Activated CD4-positive, CD25-positive, alpha-beta regulatory T cell treated with anti-CD3 and anti-CD28 coated beads, Interleukin-2, amount 50 U/mL, for 24 hours (primary cell): ENCODE results near the gene USP7.
"Not testable (repeated sequence)": the region's sequence is repeated elsewhere in the genome, so short reads cannot be mapped to it uniquely, and the experiment has no call there.

ENCODE experiments used
- ATAC-seq, 2 donors: fragments of 150-1000 bp; cut with Tn5 transposase; one replicate each; pipeline ENCODE4 v1.10.0; 2021; ENCODE audit warnings: mild to moderate bottlenecking in 1 of 2, moderate library complexity in 1 of 2

The USP7 gene

DNA sequence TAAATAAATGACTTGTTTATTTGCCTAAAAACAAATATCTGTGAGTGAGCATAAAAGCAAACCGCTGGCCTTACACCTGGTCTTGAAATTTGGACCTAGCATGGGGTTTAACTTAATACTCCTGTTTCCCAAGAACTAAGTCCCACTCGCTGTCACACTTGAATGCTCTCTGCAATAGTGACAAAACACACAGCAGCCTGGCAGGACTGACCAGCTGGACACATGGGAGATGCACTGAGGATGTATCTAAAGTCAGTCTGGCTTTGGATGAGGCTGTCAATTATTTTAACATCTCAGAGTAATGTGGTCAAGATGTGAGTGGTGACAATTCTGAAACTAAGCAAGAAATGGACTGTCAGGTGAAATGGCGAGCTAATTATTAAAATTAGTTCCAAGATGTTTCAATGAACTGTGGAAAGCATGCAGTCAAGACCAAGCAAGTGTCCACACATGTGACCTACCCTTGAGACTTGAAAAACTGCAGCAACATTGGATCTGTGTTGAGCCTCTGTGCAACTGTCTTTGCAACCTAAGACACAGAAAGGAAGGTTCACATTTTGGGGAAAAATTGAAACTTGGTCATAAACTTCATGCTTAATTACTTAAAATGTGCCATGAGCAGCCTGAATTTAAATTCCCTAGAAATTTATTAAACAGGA, 64.9 kb downstream of the USP7 start:
- ATAC-seq = no peak

DNA sequence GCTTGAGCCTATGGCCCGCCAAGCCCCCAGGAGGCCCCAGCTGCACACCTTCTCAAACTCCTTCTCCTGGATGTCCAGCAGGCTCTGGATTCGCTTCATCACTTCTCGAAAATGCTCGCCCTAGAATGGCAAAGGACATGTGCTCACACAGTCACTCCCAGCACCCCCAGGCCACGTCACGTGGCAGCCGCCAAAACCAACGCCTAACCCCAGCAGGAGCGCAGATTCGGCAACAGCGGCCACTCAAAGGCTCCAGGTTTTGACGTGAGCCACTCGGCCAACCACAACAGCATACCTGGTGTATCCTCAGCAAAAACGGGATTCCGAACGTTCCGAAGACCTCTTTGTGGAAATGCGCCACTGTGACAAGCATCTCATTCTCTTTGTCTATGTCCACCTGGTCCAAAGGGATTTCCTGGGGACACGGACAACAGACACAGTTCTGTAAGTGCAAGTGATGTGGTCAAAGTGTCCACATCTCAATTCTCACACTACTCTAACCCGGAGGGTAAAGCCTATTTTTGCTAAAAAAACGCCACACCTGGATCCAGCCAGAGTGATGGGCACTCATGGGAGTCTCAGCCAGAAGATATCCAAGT, 68.9 kb downstream of the USP7 start:
- no peak for ATAC-seq

DNA sequence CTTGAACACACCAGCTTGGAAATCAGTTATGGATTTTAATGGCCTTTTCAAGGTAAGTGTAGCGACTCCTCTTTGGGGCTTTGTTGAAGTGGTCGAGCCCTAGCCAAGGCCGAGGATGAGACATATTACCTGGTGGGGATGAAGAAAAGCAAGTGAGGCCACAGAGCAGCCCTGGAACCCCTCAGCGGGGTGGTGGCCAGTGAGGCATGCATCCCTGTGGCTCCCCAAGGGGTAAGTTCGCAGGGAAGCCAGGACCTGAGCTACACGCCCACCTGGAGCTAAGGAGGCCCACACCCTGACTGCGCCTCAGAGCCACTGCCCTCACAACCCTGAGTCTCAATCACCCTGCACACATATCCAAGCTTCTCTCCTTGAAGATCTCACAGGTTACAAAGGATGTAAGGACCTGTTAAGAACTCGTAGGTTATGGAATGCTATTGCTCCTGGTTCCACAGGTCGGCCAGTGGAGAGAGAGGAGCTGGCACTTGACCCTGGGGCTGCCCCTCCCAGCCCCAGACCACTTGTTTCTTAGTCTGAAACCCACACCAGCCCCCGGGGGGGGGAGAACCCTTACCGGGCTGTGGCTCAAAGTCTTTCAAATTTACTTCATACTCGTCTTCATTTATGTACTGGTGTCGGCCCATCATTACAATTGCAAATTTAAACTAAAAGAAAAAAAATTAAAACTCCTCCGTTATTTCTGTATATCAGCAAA, 69.6 kb downstream of the USP7 start:
- ATAC-seq = no peak

DNA sequence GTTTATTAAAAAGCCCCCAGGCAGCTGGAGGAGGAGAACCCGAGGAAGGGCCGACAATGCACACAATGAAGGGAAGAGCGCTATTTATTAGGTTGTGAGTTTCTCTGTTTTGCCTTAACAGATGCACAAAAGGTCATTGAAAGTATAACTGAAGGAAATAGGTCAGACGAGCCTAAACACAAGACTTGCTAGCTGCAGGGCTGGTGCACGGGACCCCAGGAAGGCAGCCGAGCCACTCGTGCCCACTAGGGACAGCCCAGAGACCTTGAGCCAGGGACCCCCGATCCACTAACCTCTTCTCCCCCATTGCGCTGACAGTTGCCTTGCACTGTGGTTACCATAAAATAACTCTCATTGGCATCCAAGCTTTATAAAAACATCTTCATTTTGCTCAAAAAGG, 70.3 kb downstream of the USP7 start:
- no peak for ATAC-seq

DNA sequence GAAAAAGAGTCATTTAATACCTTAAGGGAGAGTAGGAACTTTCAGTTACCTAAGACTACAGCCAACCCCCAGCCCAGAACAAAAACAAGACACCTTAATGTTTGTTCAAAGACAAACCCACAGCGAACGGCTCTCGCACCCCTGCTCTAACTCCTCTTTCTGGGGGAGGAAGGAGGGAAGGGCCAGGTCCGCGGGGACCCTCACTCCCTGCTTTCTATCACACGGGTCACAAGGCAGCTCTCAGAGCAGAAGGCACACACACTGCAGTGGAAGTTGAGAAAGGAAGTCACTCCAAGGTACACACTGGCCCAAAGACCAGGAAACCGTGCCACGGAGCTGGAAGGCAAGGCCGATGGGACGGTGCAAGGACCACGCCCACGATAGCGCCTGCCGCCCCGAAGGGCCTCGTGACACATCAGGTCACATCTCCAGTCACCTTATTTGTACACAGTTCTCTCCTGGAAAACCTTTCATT, 71.6 kb downstream of the USP7 start:
- ATAC-seq = peak; percentile 35 to 36

DNA sequence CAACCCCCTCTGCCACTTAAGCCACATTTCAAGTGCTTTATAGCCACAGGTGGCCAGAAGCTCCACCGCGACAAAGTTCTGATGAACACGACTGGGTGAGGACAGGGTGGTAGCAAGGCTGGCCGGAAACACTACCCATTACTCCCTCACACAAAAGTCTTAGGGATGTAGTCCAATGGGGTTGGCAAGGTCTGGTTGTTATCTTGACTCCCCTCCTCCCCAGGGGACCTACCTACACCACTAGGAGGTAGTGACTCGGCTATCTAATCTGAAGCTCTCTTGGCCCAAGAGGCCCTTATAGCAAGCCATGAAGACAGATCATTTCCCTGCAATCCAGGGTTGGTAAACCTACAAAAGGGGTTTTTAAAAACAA, 73.2 kb downstream of the USP7 start:
- no peak for ATAC-seq

DNA sequence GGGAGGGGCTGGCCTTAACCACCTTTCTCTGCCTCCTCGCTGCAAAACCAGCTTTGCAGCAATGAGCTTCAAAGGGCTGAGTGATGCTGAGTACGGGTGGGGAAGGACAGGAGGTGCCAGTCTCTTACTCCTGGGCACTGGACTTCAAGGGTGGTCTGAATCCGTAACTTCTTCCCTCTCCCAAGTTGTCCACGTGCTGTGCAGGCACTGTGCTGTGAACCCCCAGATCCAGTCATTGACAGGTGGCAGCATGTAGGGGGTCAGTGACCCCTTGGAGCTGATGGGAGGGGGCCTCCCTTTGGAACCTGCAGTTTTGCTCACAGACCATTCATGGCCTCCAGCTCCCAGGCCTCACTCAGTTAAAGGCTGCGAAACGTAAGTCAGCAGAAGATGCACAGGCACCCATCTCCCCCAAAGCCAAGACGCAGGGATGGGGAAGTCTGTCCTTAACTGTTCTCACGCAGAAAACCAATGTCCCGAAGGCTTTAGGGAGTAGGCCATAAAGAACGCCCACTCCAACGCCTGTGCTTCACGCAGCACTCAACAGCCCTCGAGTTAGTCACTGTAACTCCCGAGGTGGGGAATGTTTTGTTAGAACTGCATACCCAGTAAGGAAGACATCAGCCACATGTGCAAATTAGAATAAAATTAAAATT, 73.7 kb downstream of the USP7 start:
- no peak for ATAC-seq

DNA sequence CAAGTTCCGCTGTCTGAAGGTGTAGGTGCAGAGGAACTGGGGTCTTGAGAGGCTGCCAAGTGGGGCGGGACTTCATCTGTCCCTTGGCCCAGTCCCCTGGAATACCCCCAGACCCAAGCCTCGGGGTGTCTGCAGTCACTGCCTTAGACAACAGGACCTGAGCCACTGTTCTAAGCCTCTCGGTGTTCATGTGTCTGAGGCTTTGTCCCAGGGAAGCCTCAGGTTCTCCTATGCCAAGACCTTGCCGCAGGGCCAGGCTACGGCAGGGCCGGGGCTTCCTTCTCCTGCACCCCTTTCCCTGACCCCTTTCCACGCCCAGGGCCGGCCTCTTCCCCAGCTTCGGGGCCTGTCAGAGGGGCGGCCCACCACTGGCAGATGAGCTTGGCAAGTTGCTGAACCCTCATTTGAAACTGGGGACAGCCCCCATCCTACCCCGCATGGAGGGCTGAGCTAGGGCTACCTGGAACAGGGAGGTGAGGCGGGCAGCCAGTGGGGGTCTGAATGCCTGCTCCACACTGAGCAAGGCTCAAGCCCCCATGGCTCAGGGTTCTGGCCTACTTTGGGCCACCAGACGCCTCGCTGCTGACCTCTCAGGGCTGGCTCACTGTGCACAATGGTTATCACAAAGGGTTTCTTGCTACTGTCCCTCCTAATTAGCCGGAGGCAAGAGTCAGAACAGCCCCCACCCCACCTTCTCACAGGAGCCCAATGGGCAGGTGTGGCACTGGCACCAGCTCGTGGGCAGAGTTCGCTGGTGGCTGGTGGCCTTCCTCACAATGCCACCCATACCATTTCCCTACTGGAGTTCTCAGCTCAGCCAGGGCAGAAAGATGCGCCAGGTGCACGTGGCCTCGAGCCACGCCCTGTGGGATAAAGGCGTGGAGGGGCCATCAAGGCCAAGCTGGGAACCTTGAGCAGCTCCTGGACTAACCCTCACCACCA, 74.5 kb downstream of the USP7 start:
- ATAC-seq = no peak

DNA sequence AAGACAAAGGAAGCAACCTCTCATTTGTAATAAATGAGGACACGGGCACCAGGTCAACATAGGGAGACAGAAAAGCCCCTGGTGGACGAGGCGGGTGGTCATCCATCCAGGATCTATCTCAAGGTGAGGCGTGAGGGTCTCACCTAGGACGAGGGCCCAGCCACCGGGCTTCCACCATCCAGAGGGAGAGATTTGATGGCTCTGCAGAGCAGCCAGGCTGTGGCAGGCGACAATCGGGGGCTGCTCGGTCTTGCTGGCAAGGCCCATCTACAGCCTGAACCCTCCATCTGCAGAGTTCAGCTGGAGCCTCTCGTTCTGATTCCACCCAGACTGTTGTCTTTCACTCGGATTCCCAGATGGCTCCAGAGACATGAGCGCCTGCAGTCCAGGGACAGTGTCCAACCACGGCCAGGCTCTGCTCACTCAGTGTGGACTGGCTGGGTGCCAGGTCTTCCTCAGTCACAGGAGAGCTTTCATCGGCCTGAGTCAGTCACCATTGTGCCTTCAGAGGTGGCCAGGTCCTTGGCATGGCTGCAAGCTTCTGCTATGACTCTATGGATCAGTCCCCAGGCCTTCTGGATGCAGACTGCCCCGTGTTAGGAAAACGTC, 75.7 kb downstream of the USP7 start:
- ATAC-seq = no peak

DNA sequence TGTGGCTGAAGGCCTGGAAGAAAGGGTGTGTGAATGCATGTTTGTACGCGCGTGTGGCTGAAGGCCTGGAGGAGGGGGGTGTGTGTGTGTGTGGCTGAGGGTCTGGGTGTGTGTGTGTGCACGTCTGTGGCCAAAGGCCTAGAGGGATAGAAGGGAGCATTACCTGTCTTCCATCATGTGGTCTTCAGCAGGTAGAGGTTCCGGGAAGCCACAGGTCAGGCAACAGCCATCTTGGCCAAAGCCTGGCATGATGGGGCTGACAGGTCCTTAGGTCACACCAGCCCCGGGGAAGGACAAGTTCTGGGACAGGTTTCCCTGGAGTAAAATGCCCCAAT, 76.3 kb downstream of the USP7 start:
- ATAC-seq = no peak

DNA sequence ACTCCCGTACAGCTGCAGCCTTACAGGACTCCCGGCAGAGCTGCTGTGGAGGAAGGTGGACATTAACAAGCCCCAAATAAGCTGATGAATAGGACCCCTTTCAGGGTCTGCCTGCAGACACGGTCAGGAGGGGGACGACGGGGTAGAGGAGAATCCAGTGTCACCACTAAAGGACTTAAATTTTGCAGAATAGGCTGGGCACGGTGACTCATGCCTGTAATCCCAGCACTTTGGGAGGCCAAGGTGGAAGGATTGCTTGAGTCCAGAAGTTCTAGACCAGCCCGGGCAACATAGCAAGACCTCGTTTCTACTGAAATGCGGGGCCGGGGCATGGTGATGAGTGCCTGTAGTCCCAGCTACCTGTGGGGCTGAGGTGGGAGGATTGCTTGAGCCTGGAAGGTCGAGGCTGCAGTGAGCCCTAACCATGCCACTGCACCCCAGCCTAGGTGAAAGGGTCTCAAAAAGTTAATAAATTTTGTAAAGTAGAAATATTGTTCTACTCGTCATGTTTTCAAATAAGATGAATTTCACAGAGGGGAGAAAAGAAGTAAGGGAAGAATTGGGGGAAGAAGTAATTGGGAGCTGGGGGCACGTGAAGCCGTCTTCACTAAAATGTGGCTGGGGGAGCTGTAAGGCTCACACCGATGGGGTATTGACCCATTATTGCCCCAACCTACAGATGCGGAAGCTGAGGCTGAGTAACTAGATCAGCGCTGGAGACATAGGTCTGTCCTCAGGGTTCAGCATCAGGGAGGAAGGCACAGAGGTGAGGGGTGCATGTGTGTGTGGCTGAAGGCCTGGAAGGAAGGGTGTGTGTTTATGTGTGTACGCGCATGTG, 76.9 kb downstream of the USP7 start:
- ATAC-seq = no peak

DNA sequence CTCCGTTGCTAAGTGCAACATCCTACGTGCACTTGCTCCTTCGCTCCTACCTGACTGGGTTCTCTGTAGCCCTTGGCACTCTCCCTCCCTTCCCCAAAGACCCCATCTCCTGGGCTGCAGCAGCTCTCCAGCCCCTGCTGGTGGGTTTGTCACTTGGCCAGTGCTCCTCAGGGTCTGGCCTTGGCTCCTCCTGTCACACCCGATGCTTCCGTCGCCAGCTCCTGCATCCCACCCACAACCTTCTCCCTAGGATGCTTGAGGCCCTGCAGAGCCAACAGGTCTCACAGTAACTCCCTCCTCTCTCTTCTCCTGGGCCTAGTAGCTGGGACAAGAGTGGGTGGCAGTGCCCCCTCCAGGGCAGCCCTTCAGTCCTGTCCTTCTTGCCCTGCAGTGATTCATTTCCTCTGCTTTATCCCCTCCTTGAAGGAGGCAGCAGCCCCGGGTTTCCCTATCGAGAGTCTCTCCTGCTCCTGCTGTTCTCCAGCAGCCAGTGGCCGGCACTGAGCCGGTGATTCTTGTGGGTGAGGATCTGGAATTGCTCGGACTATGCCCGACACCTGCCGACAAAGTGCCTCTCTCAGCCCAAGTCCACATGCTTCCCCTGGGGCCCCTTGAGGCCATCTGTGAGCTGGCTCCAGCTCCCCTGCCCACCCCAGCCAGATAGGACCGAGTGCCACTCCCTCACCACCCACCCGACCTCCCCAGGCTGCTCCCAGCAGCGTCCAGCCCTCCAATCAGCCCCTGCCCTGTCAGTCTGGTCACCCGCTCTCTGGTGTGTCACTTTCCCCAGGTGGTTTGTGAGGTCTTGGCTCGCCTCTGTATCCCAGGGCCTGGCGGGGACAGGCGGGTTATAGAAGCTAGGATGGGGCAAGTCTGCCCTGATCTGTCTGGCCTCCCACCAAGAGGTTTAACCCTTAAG, 77.8 kb downstream of the USP7 start:
- peak; percentile 15 to 31 for ATAC-seq

DNA sequence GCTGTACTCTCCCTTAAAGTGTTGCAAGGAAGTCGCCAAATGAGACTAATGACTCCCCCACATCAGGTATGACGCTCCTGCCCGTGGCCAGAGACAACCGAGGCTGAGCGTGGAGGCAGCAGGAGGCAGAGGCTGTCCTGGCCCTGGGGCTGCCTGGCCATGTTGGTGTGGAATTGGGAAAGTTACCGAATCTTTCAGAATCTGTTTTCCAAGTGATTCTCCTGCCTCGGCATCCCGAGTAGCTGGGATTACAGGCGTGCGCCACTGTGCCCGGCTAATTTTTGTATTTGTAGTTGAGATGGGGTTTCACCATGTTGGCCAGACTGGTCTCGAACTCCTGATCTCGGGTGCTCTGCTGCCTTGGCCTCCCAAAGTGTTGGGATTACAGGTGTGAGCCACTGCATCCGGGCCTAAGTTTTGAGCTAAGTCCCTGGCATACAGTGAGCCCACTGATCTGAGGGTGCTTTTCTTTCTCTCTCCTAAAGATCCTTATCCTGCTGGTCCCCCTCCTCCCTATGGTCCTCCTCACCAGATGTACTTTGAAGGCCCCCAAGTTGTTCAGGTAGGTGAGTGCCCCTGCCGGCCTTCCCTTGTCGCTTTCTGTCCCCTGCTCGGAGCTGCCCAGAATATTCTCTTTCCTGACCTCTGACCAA, 80.9 kb downstream of the USP7 start:
- ATAC-seq = no peak

DNA sequence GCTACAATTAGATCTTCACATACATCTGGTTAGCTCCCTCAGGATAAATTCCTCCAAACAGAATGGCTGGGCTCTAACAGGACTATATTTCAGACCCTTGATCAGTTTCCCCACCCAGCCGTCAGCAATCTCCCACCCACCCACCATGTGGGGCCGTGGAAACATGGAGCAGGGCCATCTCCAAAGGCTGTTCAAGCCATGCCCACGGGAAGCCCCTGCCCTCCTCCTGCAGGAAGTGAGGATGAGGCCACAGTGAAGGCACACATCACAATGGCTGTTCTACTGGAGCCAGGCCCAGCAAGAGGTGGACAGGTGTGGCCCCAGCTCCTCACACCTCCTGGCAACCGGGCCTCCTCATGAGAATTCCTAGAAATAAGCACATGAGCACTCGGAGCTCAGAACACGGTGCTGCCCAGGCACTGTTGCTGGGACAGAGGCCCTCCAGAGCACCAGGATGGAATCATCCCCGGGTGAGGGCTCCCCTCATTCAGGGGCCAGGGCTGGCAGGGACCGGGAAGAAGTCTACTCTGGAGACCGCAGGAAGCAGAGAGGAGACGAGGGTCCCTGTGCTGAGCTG, 81.6 kb downstream of the USP7 start, which contains the start of gene LITAFD:
LITAFD (plus strand) TSS at position 311 of the 577 bp plus-strand sequence. CDS start 2,005 bp downstream, outside the sequence.
- ATAC-seq = no peak

DNA sequence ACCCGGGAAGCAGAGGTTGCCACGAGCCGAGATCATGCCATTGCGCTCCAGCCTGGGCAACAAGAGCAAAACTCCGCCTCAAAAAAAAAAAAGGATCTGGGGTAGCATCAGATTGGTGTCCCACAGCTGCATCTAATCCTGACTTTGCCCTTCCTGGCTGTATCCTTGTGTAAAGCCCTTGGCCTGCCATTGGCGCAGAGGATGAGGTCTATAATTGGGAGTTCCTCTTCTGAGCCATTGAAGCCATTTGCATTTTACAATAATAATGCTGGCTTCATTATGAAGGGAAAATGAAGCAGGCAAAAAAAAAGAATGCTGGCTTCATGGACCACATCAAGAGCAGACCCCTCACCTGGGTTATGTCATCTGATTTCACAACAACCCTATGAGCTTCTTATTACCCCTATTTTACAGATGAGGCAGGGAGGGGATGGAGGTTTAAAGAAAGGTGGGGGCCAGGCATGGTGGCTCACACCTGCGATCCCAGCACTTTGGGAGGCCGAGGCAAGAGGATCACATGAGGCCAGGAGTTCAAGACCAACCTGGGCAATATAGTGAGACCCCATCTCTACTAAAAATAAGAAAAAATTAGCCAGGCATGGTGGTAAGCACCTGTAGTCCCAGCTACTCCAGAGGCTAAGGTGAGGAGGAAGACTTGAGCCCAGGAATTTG, 82.7 kb downstream of the USP7 start:
- ATAC-seq = no peak

DNA sequence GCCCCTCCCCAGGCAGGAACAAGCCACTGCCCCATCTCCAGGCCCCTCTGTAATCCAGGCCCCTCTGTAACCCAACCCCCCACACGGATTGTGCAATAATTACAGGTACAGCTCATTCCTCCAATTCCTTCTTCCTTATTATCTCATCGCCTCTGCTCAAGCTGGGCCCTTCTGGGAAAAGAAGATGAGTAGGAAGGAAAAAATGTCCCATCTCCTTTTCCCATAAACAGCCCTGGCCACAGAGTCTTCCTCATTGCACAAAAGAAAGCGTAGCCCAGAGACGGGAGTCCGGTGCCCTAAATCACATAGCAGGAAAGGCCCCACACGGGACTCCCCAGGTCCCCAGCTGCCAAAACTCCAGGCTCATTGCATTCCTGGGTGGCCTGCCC, 85.2 kb downstream of the USP7 start:
- ATAC-seq = no peak

DNA sequence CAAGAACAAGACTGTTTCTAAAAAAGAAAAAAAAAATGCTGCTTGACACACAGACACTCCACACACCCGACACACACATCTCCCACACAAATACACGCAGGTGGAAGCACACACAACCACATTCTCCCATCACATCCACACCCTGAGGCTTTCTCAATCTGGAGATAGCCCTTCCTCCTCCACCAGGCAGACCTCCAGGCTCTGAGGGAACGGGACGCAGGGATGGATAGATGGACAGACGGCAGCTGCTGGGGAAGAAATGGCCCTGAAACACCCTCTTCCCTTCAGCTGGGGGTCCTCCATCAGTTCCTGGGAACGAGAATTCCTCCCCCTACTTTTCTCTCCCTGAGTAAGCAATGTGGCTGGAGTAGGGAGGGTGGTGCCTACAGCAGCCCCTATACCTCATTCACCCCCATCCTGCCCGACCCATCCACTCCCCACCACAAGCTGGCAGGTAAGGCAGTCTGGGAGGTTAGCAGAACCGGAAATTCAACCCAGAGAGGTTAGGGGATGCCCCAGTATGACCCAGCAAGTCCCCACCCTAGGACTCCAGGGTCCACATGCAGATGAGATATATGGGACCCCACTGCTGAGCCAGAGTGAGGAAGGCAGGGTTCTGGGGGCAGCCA, 85.7 kb downstream of the USP7 start:
- ATAC-seq = no peak

DNA sequence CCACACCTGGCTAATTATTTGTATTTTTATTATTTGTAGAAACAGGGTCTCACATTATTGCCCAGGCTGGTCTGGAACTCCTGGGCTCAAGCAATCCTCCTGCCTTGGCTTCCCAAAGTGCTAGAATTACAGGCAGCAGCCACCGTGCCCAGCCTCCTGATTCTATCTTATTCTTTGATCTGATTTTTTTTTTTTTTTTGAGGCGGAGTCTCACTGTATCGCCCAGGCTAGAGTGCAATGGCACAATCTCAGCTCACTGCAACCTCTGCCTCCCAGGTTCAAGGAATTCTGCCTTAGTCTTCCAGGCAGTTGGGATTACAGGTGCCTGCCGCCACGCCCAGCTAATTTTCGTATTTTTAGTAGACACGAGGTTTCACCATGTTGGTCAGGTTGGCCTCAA, 88.4 kb downstream of the USP7 start:
- ATAC-seq = not testable (repeated sequence)
